GM08714 (cell line): ENCODE results near the gene AREL1.

Experiments used
- H3K4me3 ChIP-seq: fragments of 200-500 bp; sonication (Bioruptor generic); 2 replicates; pipeline ENCODE4 v1.5.1; 2014; ENCODE audit warnings: mild to moderate bottlenecking, low read length, inconsistent platforms
- ZNF274 ChIP-seq: IDR thresholded peaks from 2 replicates; pipeline ENCODE4 v1.6.1; 2012; ENCODE audit warnings: mild to moderate bottlenecking, low read depth, low read length

The AREL1 gene

DNA sequence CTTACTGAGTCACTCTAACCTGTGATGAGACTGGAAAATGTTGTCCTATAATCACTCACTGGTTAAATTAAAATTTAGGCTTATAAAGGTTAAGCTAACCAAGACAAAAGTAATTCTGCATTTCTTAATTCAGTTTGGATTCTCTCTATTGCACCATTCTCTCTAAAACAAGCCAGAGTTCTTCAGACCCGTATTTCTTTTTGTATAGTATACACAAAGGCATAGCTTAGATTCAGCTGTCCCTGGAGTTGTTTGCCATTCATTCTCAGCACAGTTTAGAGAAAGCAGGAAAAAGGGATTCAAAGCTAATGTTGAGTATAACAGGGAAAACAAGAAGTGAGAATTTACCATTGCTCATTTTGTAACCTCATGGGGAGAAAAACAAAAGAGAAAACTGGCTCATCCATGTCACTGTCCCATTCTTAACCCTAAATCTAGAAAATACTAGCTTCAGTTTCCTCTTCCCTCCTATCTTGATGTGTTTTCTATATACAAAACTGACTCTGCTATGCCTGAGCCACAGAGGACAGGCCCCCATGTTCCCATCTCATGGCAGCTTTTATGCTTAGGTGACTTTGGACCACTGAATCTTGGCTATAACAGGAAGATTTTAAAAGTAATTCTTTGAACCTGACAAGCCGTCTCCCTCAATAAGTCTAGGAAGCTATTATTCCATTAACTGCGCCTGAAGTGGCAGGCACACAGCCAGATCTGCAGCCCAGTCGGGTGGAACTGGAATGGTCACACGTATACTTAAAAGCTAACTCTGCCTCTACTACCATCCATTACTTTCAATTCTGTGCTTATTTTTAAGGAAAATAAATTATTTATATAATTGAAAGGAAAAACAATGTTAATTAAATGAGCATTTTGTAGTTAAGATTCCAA is 7.0 kb downstream of the AREL1 start:
- TF ChIP-seq ZNF274, result no peak
- H3K4me3 ChIP-seq, result no peak overlapping the region

DNA sequence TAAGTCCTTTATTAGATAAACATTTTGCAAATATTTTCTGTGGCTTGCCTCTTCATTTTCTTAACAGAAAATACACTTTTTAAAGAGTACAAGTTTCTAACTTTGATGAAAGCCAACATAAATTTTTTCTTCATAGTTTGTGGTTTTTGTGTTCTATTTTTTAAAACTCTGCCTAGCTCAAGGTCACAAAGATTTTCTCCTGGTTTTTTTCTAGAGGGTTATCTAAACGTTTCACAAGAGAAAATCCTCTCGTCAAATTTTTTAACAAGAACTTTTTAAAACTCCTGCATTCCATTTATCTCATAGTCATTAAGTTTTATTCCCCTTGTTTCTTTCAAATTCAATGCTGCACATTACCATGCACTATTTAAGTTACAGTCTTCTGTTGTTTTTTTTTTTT is 8.2 kb downstream of the AREL1 start:
- no peak overlapping the region for H3K4me3 ChIP-seq
- no peak for TF ChIP-seq ZNF274

DNA sequence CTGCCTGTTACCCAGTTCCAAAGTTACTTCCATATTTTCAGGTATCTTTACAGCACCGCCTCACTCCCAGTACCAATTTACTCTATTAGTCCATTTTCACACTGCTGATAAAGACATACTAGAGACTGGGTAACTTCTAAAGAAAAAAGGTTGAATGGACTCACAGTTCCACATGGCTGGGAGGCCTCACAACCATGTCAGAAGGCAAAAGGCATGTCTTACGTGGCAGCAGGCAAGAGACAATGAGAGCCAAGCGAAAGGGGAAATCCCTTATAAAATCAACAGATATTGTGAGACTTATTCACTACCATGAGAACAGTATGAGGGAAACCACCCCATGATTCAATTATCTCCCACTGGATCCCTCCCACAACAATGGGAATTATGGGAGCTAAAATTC is 9.8 kb downstream of the AREL1 start:
- no peak overlapping the region for H3K4me3 ChIP-seq
- no peak for TF ChIP-seq ZNF274

DNA sequence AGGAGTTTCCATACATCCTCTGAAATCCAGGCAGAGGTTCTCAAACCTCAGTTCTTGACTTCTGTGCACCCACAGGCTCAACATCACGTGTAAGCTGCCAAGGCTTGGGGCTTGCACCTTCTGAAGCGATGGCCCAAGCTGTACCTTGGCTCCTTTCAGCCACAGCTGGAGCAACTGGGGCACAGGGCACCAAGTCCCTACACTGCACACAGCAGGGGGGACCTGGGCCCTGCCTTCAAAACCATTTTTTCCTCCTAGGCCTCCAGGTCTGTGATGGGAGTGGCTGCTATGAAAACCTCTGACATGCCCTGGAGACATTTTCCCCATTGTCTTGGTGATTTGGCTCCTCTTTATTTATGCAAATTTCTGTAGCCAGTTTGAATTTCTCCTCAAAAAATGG is 10.6 kb downstream of the AREL1 start:
- no peak overlapping the region for H3K4me3 ChIP-seq
- no peak for TF ChIP-seq ZNF274

DNA sequence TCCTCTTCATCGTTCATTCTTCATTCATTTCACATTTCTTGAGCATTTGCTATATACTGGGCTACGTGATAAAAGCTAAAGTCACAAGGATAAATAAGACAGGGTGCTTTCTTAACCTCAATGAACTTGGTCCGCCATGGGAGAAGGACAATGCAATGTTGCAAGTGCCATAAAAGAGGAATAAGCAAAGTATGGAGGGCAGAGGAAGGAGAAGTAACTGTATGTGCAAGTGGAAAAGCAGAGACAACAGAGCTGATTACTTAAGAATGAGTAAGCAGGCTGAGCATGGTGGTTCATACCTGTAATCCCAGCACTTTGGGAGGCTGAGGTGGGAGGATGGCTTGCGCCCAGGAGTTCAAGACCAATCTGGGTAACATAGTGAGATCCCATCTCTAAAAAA is 14.4 kb downstream of the AREL1 start:
- no peak for TF ChIP-seq ZNF274
- H3K4me3 ChIP-seq, result no peak overlapping the region

DNA sequence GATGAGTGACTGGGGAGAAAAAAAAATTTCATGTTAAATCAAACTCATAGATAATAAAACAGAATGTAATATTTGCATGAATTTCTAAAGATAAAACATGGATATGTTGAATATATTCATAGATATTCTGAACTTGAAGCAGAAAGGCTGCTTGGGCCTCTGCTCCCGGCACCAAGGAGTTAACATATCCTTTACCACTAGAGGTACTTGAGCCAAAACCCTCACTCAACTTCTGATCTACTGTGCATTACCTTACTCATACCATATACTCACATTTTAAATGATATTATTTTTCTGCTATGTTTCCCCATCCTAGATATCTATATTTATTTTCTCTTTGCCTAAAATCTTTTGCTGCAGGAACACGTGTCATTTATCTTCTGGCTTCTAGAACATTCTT is 14.9 kb downstream of the AREL1 start:
- TF ChIP-seq ZNF274, result no peak
- no peak overlapping the region for H3K4me3 ChIP-seq

DNA sequence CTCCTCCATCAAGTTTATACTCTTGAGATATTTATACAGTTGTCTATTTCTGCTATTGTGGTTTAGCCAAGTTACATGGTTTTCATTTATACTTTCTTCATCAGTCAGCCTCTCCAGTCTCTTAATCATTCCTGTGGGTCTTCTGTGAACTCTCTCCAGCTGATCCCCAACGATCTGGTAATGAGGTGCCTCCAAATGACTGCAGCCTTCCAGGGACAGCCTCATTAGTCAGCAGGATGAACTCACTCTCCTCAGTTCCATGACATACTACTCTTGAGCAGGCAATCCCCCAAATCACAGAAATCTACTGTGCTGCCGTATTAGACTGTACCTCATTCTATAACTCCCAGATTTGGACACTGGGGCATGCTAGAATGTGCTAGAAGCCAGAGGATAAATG is 15.3 kb downstream of the AREL1 start:
- no peak for TF ChIP-seq ZNF274
- no peak overlapping the region for H3K4me3 ChIP-seq

DNA sequence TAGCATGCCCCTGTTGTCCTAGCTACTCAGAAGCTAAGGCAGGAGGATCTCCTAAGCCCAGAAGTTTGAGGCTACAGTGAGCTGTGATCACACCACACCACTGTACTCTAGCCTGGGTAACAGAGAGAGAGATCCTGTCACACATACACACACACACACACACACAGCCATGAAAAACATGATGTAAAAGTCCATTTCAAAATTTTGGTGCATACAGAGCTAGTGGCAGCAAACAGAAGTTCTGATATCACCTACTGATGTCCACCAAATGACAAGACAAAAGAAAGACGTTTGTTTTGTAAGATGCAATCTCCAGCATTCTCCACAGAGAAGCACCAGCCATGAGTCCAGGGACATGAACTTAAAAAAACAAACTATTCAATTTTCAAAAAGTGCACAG is 15.9 kb downstream of the AREL1 start:
- TF ChIP-seq ZNF274, result no peak
- no peak overlapping the region for H3K4me3 ChIP-seq

DNA sequence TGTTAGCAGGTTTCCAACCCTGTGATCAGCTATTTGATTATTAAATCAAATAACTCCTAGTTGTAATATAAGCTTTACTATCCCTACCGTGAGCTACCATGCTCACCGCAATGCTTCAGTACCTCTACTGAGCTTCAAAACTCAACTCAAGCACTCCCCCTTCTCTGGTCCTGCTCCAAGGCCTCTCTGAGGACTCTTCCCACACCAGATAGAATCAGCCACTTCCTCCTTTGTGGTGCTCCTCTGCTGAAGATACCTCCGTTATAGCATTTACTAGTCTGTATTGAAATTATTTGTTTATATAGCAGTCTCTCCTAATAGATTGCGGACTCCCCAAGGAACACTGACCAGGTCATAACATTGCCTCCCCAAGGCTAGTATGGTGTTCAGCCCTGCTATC is 17.5 kb downstream of the AREL1 start:
- TF ChIP-seq ZNF274, result no peak
- H3K4me3 ChIP-seq, result no peak overlapping the region

DNA sequence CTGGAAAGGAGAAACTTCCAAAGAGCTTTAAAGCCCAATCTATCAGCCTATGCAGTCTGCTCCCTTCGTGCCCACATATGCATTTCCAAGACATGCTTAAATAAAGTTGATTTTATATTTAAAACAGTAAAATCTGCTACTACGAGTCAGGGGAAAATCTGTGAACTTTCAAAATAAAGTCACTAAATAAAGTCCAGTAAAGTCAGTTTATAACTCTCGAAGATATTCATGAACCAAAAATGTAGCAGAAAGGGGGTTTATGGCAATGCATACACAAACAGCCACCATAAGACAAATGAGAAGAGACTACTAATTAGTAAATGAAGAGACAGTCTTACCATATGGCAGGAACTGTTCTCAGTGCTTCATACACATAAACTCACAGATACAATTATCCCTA is 19.7 kb downstream of the AREL1 start:
- no peak for TF ChIP-seq ZNF274
- H3K4me3 ChIP-seq, result no peak overlapping the region

DNA sequence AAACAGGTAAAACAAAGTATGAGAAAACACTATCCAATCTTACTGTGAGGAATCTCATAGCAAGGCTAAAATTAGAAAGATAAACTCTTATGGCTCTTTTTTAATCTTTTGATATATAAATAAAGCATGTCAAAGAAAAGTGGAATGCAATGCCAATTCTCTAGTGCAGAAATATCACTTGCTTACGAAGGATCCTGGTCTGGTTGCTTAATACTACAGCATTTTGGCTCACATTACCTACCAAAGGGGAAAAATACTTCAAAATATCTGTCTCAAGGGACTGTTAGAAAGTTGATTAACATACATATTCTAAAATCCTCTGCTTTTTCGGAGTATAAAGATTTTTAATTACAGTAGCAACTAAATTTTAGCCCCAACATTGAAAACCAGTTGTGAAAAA is 21.4 kb downstream of the AREL1 start:
- H3K4me3 ChIP-seq, result no peak overlapping the region
- TF ChIP-seq ZNF274, result no peak

DNA sequence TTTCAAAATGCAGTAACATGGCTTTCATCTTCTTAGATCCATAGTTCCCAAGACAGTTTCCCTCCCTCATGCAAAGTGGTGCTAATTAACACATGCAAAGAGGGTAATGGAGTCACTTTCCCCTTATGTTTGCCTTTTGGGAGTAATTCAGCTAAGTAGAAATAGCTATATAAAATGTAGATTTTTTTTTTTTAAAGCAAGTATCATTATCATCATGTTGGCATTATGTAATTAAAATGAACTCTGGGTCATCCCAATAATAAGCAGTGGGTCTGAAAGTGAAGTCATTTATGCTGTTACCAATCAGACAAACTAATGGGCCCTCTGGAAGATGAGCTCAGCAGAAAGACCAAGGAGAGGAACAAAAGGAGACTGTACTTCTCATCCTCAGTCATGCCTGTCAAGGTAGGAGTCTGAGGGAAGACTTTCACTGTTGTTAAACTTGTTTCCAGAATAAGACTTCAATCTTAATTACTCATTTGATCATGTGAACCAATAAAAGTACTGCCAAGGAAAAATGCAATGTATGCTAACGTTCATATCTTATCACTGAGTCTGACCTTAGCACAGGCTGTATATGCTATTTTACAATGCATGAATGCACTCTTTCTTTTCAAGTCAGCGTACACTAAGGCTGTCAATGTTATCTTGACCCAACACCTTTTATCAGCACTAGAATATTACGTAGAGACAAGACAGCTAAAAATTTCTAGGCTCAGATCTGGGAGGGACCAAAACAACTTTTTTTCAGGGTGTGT is 26.8 kb downstream of the AREL1 start:
- no peak overlapping the region for H3K4me3 ChIP-seq
- no peak for TF ChIP-seq ZNF274

DNA sequence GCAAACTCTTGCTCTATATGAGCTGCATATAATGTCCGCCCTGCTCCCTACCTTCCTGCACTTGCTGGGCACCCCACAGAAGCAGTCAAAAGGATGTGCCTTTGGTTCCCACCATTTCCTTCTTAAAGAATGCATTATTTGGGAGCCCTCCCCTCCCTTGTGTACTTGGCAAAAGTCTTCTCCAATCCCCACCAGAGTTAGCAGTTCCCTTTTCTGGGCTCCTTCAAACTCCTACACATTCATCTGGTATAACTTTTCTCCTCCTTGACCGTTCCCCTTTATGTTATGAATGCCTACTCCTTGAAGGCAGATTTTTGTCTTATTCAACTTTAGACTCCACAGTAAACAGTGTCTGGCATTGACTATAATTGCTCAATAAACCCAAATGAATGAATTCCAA is 27.8 kb downstream of the AREL1 start:
- TF ChIP-seq ZNF274, result no peak
- H3K4me3 ChIP-seq, result no peak overlapping the region; the same call in 1 of the 2 replicates

DNA sequence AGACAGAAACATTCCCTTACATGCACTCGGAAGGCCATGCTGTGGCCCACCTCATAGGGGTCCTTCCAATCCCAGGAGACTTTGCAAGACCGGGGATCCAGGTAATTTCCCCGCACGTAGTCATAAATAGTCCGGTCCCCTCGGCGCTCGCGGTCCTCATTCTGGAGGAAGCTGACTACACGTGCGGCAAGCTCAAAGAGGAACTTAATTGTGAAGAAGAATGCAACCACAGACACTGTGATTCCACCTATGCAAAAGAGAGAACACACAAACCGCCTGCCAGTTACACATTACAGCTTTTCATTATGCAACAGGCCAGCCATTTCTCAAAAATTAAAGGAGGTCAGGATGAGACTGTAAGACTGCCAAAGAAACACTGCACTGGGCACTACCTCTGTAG is 28.4 kb downstream of the AREL1 start:
- TF ChIP-seq ZNF274, result no peak
- H3K4me3 ChIP-seq, result no peak overlapping the region; the same call in 1 of the 2 replicates

DNA sequence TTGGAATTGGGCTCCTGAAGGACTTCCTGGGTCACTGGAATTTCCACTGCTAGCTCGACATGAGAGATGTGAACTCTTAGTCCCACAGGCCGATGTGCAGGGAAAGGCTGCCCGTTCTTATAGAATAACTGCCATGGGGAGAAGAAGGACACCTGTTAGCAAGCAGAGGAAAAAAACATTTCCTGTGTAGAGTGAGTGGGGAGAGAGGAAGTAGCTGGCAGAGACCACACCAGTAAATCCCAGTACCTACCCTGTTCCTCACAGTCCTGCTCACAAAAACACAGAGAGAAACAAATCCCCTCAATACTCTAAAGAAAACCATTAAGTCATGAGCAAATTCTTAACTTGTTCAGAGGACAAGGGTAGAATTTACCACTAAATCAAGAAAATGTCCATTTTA is 29.5 kb downstream of the AREL1 start:
- no peak overlapping the region for H3K4me3 ChIP-seq
- TF ChIP-seq ZNF274, result no peak
